ENCODE results near the gene PC.
"Not testable (repeated sequence)": the region's sequence is repeated elsewhere in the genome, so short reads cannot be mapped to it uniquely, and the experiment has no call there.

Gene PC

GRCh38 chr11:66840317-66841091, 117.7 kb downstream of the PC start:
- DNase-seq = no peak

GRCh38 chr11:66835768-66836405, 122.3 kb downstream of the PC start:
- DNase-seq = no peak

DNA sequence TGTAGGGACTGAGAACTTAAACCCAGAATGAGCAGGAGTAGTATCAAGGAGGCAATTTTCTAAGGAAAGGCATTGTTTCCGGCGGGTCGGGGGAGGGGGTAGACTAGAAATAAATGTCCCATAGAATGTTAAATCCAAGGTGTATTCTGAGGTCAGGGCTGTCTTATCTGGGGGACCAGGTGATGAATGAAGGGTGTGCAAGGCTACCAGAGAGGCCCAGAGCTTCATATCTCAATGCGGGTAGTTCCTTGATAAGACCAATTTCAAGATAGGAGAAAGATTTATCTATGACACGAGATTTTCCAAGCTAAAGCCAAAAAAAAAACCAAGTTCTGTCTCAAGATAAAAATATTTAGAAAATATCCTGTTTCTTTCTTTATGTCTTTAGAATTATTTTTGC, 123.2 kb downstream of the PC start:
- no peak for DNase-seq

- DNase-seq = no peak
Measured at GRCh38 chr11:66834539-66834845, 123.7 kb downstream of the PC start.

DNA sequence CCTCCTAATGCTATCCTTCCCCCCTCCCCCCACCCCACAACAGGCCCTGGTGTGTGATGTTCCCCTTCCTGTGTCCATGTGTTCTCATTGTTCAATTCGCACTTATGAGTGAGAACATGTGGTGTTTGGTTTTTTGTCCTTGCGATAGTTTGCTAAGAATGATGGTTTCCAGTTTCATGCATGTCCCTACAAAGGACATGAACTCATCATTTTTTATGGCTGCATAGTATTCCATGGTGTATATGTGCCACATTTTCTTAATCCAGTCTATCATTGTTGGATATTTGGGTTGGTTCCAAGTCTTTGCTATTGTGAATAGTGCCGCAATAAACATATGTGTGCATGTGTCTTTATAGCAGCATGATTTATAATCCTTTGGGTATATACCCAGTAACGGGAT, 133.6 kb downstream of the PC start:
- DNase-seq = not testable (repeated sequence)

GRCh38 chr11:66823700-66824099, 134.5 kb downstream of the PC start:
- DNase-seq = no peak

GRCh38 chr11:66820901-66821300, 137.3 kb downstream of the PC start:
- no peak for DNase-seq

- DNase-seq = no peak
Measured at GRCh38 chr11:66820381-66820780, 137.8 kb downstream of the PC start.

DNA sequence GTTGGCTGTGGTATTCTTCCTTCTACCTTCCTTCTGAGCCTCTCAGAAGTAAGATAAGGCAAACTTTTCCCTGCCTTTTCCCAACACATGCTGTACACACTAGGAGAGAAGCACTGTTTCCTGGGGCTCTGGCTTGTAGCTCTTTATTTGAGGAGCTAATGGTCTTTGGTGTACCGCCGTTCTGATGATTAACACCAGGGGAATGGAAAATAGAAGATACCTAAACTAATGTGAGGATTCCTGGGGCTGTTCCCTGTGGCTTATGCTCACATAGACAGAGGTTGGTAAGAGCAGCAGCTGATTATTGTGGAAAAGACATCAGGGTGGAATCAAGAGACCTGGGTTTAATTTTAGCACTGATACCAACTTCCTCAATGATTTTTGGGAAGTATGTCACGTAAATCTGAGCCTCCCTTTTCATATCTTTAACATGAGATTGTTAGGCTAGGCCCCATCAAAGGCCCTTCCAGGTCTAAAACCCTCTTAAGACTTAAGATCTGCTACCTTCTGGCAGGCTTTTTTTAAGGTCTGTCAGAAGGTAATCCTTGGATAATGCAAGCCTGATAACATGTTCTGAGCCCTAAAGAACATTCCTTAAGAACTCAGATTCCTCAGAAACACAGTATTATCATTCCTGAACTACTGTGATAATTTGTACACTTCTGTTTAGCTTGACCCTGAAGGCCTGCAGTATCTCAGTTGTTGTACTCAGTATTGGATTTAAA, 139.8 kb downstream of the PC start:
- no peak for DNase-seq

DNA sequence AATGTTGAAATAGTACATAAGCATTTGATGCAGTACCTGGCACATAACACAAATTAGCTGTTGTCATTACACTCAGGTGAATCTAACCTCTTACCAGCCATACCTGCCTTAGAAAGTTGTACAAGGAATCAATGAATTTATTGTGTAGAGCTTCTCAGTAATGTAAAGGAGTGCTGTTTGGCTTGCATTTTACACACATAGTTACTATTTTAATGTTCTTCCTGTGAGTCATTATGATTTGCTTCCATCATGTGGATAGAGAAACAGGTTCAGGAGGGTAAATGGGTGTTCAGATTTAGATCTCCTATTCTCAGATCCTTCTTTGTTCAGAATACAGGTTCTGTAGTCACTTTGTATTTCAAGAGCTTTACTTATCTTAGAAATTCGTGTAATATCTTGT, 142.5 kb downstream of the PC start:
- no peak for DNase-seq

- no peak for DNase-seq
Measured at GRCh38 chr11:66814678-66815077, 143.5 kb downstream of the PC start.

DNA sequence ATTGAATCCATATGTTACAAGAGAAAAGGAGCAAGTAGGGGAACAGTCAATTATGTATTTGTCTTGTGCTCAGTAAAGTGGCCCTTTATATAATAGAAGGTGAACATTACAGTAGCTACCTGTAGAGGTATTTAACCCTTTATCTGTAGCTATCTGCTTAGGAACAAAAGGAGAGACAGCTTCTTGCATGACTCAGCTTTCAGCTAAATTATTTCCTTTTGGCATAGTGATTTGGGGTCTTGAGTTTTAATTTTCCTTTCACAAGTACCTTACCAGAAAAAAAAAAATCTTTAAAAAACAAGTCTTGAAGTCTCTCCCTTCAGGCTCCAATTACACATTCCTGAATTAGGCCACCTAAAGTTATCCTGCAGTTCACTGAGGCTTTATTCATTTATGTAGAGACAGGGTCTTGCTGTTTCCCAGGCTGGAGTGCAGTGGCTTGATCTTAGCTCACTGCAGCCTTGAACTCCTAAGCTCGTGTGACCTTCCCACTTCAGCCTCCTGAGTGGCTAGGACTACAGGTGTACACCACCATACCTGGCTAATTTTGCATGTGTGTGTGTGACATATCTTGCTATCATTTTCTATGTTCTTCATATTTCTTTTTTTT, 147.5 kb downstream of the PC start:
- no peak for DNase-seq

- DNase-seq = no peak
Measured at GRCh38 chr11:66809592-66809991, 148.6 kb downstream of the PC start.

DNA sequence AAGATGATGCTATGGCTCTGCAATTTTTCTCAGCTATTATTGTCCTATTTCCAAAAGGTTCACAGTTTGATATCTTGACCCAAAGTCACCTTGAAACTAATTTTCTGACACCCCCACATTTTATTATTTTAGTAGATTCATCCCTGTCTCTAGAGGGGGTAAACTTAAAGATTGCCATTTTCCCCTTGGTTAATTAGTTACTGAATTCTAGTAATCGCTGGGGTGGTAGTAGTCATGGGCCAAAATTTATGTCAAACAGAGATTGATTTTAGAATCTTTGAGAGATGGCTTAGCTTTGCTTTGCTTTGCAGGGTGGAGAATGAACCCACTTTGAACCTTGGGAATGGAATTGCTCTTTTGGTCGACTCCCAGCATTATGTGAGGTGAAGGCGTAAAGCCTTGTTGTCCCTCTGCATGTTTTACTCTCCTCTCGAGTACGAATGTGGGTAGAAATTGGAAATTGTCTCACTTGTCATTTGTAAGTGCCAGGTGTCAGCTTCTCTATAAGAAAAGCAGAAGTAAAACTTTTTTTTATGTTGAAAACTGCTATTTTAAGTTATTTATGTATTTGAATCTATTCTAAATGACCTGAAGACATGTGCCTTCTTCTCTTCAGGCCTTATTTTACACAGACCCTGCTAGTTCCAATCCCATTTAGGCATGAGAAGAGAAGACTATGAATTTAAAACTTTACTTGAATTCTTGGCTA, 157.3 kb downstream of the PC start:
- DNase-seq = no peak

DNA sequence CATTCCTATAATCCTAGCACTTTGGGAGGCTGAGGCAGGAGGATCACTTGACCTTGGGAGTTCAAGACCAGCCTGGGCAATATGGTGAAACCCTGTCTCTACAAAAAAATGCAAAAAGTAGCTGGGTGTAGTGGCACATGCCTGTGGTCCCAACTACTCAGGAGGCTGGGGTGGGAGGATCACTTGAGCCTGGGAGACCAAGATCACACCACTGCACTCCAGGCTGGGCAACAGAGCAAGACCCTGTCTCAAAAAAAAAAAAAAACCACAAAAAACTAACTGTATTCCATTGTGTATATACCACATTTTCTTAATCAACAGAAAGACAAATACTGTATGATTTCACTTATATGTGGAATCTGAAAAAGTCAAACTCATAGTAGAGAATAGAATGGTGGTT, 158.4 kb downstream of the PC start:
- DNase-seq = not testable (repeated sequence)
